ENCODE results near the gene ATG4A.

The ATG4A gene

GRCh38 chrX:108169768-108170167 lies 78.2 kb downstream of the ATG4A start:
- DNase-seq, result no peak

DNA sequence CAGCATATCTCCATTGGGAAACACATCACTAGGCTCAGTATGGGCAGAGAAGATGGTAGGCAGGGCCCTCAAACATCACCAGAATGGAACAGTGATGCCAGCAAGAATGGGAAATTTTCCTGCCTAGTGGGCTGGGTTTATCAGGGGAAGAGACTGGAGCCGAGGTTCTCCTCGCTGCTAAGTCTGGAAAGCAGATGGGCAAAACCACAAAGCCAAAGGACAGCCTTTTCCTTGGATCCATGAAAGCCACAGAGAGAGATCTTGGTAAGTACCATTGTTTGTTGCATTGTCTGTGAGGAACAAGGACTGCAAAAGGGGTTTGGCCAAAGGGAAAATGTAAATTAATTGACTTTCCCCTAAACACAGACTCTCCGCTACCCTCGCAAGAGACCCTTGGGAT lies 80.1 kb downstream of the ATG4A start:
- no peak for DNase-seq

DNA sequence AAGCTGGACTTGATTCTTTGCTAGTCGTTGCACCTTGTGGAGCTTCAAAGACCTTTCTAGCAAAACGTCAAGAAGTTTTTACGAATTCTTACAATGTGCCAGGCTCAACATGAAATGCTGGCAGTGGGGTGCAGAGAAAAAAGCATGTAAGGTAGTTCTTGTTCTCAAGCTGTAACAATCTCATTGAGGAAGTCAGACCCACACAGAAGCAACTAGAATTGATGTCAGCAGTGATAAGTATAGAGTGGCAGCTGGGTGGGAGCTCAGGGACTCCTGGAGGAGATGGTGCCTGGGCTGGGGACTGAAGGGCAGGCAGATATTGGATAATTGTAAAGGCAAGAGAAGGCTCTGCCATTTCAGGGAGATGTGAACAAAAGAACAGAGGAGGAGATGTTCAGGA lies 82.3 kb downstream of the ATG4A start:
- no peak for DNase-seq

- no peak for DNase-seq
Observed at GRCh38 chrX:108177351-108178142, 86.0 kb downstream of the ATG4A start.

- no peak for DNase-seq
Observed at GRCh38 chrX:108178143-108178498, 86.5 kb downstream of the ATG4A start.

- no peak for DNase-seq
Observed at GRCh38 chrX:108186811-108187210, 95.2 kb downstream of the ATG4A start.

DNA sequence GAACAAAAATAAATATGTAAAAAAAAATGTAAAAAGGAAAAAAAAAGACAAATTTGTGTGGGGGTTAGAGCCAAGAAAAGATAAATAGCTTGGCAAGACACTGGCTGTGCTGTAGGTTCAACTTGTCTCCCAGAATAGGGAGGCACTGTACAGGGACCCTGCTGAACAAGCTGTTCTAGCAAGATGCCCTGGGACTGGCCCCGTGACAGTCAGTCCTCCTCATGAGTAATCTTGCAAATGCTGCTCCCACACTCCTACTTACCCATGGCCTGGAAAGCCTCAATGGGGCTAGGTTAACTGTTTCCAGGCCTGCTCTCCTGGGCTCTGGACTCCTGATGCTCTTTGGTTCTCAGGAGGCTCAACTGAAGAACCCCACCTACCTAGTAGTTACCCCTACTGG lies 106.8 kb downstream of the ATG4A start:
- no peak for DNase-seq

DNA sequence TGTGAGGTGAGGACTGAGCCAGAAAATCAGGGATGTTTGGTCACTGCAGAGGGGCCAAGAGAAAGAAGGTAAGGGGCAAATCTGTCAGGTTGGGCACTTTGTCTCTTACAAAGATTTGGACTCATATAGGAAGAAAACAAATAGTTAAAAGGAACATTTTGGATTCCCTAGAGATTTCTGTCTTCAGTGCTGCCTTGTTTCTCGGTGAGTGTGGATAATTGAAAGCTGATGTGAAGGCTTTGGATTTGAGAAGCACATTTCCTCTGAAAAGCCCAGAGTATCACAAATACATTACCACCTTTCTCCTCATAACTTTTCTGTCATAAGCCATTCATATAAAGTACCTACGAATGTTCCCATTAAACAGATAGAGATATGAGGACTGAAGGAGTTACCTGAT lies 107.5 kb downstream of the ATG4A start:
- DNase-seq, result no peak

DNA sequence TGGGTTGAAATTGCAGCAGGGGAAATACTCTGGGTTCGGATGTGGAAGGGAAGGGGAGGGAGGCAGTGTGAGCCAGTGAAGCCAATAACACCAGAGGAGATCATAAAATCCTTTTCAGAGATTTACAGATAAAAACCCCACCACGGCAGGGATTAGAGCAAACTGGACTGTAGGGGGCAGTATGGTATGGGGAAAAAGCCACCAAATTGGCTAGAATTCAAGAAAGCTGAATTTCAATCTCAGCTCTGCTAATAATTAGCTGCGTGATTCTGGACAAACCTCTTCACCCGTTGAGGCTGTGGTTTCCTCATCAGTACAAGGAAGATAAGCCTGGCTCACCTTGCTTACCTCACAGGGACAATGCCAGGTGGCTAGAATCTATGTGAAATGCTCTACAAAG lies 108.1 kb downstream of the ATG4A start:
- DNase-seq, result no peak

DNA sequence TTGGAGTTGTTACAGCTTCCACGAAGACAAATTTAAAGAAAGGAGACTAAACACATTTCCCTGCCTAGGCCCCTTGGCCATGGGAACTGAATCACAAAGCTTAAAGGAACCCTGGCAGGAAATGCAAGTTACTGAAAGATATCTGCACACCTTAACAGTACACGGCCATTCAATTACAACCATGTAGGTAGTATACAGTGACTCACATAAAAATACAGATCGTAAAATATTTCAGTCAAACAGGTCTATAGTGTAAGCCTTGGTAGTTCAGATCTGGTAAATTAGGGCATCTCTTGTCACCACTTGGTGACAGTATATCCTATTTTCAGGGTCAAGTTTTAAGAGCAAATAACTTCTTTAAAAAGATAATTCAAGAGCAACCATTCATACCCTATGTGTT lies 112.0 kb downstream of the ATG4A start:
- no peak for DNase-seq

All from activated naive CD4-positive, alpha-beta T cell (primary cell).